Osteoblast (primary cell): ENCODE measurements around the gene CD302. TPM values are rescaled to one million over a fixed set of nuclear protein-coding genes. Genes with fewer than 3 reads are reported as not detected.
A peak's percentile ranks its signal among the peaks of the same experiment; 100 is the strongest.

Source experiments
- DNase-seq: peaks from one replicate; pipeline ENCODE4 v3.0.0; 2011; ENCODE audit warnings: low spot score, mixed read lengths; ENCODE audit not compliant: insufficient read length; ENCODE audit errors: missing footprints
- H2AFZ ChIP-seq: 2 replicates; pipeline ENCODE4 v1.6.0; 2011; ENCODE audit warnings: mild to moderate bottlenecking, low read length
- H3K27ac ChIP-seq: 2 replicates; pipeline ENCODE4 v1.5.1; 2011; ENCODE audit warnings: mild to moderate bottlenecking, low read depth, low read length, moderate library complexity
- H3K27me3 ChIP-seq: 2 replicates; pipeline ENCODE4 v1.6.0; 2012; ENCODE audit warnings: mild to moderate bottlenecking, control low read depth, inconsistent platforms, low read length, moderate library complexity; ENCODE audit not compliant: insufficient read depth
- H3K36me3 ChIP-seq: 2 replicates; pipeline ENCODE4 v1.5.1; 2011; ENCODE audit warnings: mild to moderate bottlenecking, low read length, control low read depth, moderate library complexity; ENCODE audit not compliant: insufficient read depth
- H3K4me1 ChIP-seq: 2 replicates; pipeline ENCODE4 v1.5.1; 2011; ENCODE audit warnings: mild to moderate bottlenecking, low read length, control low read depth, moderate library complexity; ENCODE audit not compliant: insufficient read depth
- H3K4me2 ChIP-seq: 2 replicates; pipeline ENCODE4 v1.6.0; 2011; ENCODE audit warnings: mild to moderate bottlenecking, low read length; ENCODE audit not compliant: insufficient read depth
- H3K4me3 ChIP-seq: fragments of 200-600 bp; sonication (generic); 3 replicates; pipeline ENCODE4 v1.5.1; 2012; ENCODE audit warnings: mild to moderate bottlenecking, low read length, inconsistent platforms; ENCODE audit not compliant: insufficient read depth
- H3K79me2 ChIP-seq: 2 replicates; pipeline ENCODE4 v1.6.0; 2012; ENCODE audit warnings: mild to moderate bottlenecking, low read length, control low read depth, inconsistent platforms; ENCODE audit not compliant: insufficient read depth
- H3K9me3 ChIP-seq: 2 replicates; pipeline ENCODE4 v1.5.1; 2011; ENCODE audit warnings: low read depth, low read length, control low read depth
- H4K20me1 ChIP-seq: 2 replicates; pipeline ENCODE4 v1.6.0; 2012; ENCODE audit warnings: mild to moderate bottlenecking, low read length, control low read depth; ENCODE audit not compliant: insufficient read depth
- CTCF ChIP-seq: IDR thresholded peaks from 2 replicates; pipeline ENCODE4 v1.5.1; 2011; ENCODE audit warnings: mild to moderate bottlenecking, low read depth, low read length, moderate library complexity; ENCODE audit errors: extremely low read depth
- total RNA-seq: library from RNA; depleted of rRNA; stranded (reverse); fragments of >200 nt; gene quantifications from 2 replicates; pipeline ENCODE4 v1.2.3, GENCODE V29; 2012

CD302 gene
- total RNA-seq, 1 donor: 14.5 TPM

- Histone ChIP-seq H3K9me3 (no peaks in the 10 kb centered on the region), H3K36me3 (no peaks in the 10 kb centered on the region), H3K4me2 (no peak overlapping the region), H3K4me1 (peaks cover 18% of the 10 kb centered on the region), H3K27ac (no peak overlapping the region), H3K27me3 (peaks cover 4% of the 10 kb centered on the region), H2AFZ (no peak overlapping the region), H3K4me3 (no peak overlapping the region), H4K20me1 (no peaks in the 10 kb centered on the region), H3K79me2 (no peaks in the 10 kb centered on the region)
- DNase-seq: no peak
- TF ChIP-seq CTCF: no peak
These were observed 1.8 kb upstream of the CD302 start for GRCh38 chr2:159799833-159800232.

GRCh38 chr2:159798376-159798725, 343 bp upstream of the CD302 start:
- peak overlapping the region; percentile 17 for H3K27ac ChIP-seq
- H3K79me2 ChIP-seq: peaks cover 2% of the 10 kb centered on the region
- DNase-seq: no peak
- peaks cover 18% of the 10 kb centered on the region for H3K4me1 ChIP-seq
- peak overlapping the region; percentile 99 for H3K4me2 ChIP-seq
- H3K36me3 ChIP-seq: no peaks in the 10 kb centered on the region
- H2AFZ ChIP-seq: peak overlapping the region; percentile 95
- no peaks in the 10 kb centered on the region for H4K20me1 ChIP-seq
- no peak for TF ChIP-seq CTCF
- H3K27me3 ChIP-seq: peaks cover 4% of the 10 kb centered on the region
- H3K4me3 ChIP-seq: peak overlapping the region; percentile 96
- H3K9me3 ChIP-seq: no peaks in the 10 kb centered on the region

- Histone ChIP-seq H3K9me3 (no peaks in the 10 kb centered on the region), H2AFZ (peak overlapping the region; percentile 93), H3K27me3 (peaks cover 4% of the 10 kb centered on the region), H3K36me3 (no peaks in the 10 kb centered on the region), H3K4me3 (peak overlapping the region; percentile 96), H4K20me1 (no peaks in the 10 kb centered on the region), H3K4me2 (peak overlapping the region; percentile 99), H3K79me2 (peaks cover 2% of the 10 kb centered on the region), H3K4me1 (peaks cover 18% of the 10 kb centered on the region), H3K27ac (peak overlapping the region; percentile 58)
- no peak for TF ChIP-seq CTCF
- no peak for DNase-seq
These were observed 824 bp downstream of the CD302 start for GRCh38 chr2:159797225-159797542.

- no peaks in the 10 kb centered on the region for H3K9me3 ChIP-seq
- H3K27me3 ChIP-seq: peaks cover 4% of the 10 kb centered on the region
- no peak overlapping the region for H3K4me3 ChIP-seq
- H3K79me2 ChIP-seq: peaks cover 2% of the 10 kb centered on the region
- H3K4me1 ChIP-seq: peaks cover 18% of the 10 kb centered on the region
- H2AFZ ChIP-seq: no peak overlapping the region
- peak; percentile 65 for DNase-seq
- TF ChIP-seq CTCF: no peak
- no peaks in the 10 kb centered on the region for H4K20me1 ChIP-seq
- H3K27ac ChIP-seq: no peak overlapping the region
- no peaks in the 10 kb centered on the region for H3K36me3 ChIP-seq
- peak overlapping the region; percentile 9 for H3K4me2 ChIP-seq
These were observed 1.9 kb downstream of the CD302 start for GRCh38 chr2:159795841-159796690.
